NCI-H1436 (cell line): ENCODE measurements around the gene GALT.

Experiments used
- DNase-seq: peaks from one replicate; lab custom pipeline; 2025; lab: John Stamatoyannopoulos, UW

GALT gene

DNA sequence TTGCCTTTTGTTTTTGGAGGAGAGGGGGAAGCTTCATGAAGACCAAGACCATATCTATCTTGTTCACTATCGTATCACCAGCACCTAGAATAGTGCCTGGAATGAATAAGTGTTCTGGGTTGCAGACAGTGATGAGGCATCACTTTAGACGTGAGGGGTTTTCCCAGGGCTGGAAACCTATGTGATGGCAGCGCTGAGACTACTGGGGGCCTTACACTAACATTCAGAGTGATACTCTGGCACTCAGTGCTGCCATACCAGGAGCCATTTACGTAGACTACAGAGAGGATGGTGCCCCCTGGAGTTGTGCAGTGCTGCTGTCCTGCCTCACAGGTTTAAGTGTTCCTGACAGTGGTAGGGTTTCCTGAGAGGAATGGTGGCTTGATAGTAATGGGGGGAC lies 37.7 kb downstream of the GALT start:
- DNase-seq, result no peak

DNA sequence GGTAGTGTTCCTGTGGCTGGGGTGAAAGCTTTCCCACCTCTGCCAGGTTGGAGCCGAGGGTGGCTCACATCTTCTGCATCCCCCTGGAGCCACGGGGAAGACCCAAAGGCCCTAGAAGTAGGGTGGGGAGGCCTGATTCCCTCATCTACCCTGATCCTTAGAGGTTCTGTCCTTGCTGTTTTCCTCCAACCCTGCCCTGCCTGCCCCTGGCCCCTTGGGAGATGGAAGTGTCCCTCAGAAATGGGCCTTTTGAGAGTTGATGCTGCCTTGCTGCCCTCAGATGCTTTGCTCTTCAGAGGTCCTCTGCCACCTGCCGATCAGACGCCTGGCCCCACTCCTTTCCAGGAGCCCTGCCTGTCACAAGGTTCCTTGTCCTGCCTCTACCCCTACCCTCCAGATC lies 38.3 kb downstream of the GALT start:
- DNase-seq, result no peak

DNA sequence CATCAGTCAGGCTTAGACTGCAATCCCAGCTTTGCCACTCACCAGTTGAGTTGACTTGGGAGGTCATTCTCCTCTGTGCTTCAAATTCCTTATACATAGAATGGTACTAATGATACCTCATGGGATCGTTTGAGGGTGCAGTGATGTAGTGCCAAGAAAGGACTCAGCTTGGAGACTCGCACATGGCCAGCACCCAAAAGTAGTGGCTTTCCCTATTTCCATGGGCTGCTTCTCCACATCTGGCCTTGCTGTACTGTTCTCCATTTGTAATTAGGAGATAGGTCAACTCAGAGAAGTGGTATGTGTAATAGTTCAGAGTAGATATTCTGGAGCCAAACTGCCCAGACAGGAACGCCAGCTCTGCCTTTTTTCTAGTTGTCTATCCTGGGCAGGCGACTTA lies 39.1 kb downstream of the GALT start:
- no peak for DNase-seq

DNA sequence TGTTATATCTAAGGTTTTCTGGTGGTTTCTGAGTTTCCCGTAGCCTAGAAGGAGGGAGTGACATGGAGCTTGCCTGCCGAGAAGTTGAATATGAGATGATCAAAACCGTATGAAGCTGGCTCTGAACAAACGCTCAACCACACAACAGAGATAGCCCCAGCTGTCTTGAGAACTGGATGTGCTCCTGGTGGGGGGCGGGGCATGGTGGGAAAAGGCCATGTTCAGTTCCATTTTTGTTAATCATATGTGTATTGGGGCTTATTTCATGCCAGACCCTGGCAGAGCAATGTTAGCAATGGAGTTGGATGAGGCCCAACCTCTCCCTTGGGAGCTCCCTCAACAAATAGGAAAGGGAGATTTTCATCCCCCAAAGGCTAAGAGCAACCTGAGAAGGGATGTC lies 39.8 kb downstream of the GALT start:
- DNase-seq, result no peak

DNA sequence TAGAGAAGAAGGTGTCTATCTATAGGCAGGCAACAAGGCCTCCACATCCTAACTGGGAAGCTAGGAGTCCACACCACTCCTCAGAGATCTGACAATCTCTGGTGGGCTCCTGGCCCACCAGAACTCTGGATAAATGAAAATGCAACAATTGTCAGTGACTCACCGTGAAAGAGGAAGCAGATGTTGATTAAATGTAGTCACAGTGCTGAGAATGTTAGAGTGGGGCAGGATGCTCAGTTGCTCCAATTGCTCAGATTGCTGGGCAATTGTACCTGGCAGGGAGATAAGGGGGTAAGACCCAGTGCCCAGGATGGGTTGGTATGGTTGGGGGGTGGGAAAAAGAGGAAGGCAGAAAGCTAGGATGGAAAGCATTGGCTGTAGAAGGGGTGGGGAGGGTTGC lies 40.3 kb downstream of the GALT start:
- DNase-seq, result no peak

DNA sequence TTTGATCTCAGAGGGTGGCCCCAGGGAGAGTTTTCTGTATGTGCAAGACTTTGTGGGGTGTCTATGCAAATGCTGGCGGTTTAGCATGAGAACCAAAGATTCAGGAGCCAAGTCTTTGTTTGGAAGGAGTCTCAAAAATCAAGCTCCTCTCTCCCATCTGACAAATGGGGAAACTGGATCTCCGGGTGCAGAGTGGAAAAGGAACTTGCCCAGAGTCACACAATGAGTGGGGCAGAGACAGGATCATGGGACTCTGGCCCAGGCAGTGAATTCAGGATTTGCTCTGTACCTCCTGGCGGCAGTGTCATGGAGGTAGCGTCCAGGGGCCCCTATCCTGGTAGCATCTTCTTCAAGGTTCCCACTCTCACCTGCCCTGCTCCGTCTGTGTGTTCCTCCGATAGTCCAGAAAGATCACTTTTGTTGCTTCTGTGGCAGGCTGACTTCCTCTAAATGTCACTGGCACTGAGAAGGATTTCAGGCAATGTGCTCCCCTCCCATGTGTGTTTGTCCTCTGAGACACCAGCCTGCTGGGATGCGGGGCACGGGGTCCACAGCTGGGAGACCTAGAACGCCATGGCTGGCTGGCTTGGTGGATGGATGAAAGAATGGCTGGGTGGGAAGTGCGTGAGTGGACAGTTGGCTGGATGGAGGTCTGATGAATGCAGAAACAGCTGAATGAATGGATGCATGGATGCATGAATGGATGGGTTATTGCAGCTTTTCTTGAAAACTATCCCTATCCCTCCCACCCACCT lies 41.0 kb downstream of the GALT start:
- DNase-seq, result no peak

DNA sequence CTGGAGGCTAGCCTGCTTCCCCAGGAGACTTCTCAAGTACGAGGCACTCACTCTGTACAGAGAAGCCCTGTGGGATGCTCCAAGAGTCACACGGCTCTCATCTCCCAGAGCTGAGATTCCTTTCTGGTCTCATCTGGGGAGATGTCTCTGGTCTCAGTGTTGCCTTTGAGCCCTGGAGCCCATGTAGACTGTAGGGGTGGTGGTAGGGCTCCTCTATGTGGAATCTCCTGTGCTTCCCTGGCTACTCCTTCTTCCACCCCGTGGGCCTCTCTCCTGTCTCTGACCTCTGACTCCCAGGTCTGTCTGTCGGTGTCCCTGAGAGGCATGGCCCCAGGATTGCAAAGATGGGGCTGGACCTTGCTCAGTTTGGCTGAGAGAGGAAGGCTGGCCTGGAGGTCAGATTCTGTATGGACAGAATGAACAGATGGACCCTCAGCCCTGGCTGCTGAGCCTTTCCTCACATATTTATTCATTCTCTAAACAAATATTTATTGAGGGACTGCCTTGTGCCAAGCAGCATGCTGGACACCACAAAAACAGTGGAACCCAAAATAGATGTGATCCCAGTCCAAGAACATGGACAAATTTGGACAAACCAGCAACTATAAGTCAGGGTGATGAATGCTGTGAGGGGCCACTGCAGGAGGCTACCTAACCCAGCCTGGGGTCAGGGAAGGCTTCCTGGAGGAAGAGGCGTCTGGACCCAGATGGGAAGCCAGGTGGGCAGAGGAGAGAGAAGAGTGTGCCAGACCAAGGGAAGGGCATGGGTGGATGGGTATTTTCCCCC lies 42.0 kb downstream of the GALT start:
- no peak for DNase-seq

DNA sequence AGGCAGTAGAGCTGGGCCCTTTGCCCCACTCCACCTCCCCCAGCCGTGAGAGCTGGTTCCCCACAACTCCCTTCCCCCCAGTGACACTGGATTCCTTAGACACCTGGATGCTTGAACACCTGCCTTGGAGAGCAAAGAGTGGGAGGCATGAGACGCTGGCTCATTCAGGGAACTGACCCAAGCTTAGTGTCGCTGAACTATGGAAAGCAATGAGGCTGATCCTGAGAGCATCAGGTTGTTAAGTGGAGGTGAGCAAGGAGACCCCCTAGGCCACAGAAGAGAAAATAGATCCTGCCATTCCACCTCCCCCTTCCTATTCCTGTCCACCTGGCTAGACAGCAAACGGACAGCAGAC lies 42.6 kb downstream of the GALT start:
- DNase-seq, result no peak

DNA sequence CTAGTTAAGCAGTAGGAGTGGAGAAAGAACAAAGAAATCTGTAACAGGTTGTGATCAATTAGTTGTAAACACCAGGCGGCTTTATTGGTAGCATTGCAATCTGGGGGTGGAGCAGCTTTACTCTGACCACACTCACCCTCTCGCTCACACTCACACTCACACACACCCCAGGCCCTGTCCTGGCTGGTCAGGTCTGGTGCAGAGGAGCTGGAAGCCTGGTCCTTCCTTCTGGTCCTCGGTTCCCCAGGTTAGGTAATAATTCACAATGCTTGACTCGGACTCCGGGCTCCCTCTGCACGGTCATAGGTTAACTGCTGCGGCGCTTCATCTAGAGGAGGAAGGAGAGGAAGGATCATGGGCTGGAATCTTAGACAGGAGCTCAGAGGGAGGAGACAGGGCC lies 43.0 kb downstream of the GALT start:
- DNase-seq, result no peak

DNA sequence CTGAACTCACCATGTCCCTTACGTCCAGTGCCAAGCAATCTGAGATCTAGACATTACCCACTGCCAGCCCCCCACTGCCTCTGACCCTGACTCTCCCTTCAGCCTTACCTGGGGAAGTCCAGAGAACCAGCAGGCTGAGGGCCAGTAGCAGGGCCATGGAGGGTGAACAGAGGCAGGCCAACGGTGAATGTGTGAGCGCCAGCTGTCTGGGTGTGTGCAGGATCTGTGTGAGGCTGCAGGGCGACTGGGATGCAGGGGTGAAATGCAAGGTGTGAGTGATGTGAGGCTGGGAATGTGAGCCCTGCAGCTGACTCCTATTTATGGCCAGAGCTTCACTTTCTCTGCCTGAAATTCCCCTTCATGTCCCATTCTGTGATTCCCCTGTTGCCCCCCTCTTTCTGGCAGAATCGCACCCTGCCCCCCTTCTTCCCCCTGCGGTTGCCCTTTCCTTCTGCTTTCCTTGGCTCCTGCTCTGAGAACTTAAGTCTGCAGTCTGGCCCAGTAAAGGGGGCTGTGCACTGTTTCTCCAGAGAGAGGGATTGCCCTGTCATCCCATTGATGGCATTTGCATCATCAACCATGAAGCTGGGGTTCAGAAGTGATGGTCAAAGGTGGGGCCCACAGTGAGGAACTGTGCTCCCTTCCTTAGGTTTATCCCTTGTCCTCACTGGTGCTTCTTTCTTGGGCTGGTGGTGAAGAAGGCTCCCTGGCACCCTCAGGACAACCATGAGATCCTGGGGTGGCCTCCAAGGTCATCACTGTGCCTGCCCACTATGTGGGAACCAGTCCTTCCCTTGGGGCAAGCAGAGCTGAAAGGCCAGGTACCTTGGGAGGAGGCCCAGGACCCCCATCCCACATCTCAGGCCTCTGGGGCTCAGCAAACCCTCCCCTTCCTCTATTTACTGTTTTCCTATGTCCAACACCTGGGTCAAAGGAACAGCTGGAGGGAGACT lies 44.8 kb downstream of the GALT start, which contains the start of gene CCL19:
TSS of gene CCL19 (minus strand) at position 294 of the 953 bp plus-strand sequence. CDS start at position 157, 137 bp downstream.
- no peak for DNase-seq

DNA sequence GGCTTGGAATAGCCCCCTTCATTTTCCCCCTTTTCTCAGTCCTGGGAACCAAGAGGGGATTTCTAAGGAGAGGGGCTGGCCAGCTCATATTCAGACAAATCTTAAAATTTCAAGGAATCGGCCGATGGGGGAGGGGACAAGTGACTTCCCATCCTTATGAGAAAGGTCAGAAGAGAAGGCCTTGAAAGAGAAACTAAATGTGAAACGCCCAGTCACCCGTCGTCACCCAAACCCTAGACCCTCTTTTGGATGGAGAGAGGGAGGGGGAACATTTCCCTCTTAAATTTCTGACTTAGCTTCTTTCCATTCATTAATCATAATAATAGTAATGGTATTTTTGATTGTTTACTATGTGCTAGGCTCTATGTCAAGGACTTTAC lies 45.5 kb downstream of the GALT start:
- DNase-seq, result no peak

DNA sequence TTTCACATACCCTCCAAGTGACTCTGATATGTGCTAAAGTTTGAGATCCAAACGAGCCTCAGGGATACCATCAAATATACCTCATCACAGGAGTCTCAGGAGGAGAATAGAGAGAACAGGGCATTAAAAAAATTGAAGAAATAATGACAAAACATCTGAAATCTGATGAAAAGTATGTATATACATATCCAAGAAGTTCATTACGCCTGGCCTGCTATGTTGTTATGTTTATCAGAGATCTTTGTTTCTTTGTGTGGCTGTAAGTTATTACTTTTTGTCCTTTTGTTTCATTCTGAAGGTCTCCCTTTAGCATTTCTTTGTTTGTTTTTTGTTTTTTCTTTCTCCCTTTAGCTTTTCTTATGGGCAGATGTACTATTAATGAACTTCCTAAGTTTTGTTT lies 47.1 kb downstream of the GALT start:
- DNase-seq, result no peak

DNA sequence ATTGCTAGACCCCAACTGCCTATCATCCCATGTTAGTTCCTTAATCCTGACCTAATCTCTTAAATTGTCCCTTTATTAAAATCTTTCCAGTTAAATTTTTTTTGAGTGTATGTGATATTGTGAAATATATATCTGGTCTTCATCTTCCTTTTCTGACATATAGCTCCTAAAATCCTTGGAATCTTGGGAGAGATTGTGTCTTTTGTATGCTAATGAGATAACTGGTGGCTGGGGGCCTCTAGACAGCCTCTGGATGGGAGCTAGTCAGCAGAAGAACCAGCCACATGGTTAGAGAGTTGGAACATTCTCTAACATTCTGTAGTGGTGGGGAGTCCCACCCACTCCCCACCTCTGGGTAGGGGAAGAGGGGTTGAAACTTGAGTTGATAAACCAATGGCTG lies 48.3 kb downstream of the GALT start:
- no peak for DNase-seq
